HEK293 (cell line): ENCODE measurements around the gene GALNT9.

ENCODE experiments used
- CTCF ChIA-PET: fragments of 350-600 bp; formaldehyde crosslinking; extraction: SDS; loops from one replicate; lab custom pipeline; 2021; ENCODE audit warnings: antibody characterized with exemption; lab: Yijun Ruan, JAX
- POLR2A ChIA-PET: fragments of 300-600 bp; formaldehyde crosslinking; extraction: SDS; loops from one replicate; lab custom pipeline; 2020; ENCODE audit warnings: antibody characterized with exemption, inconsistent platforms; lab: Yijun Ruan, JAX
- H3K27ac ChIP-seq: fragments of 200-500 bp; sonication (Bioruptor generic); 2 replicates; pipeline ENCODE4 v1.5.1; 2014; ENCODE audit warnings: low read depth, low read length, control low read depth, inconsistent platforms; ENCODE audit errors: extremely low read depth
- H3K36me3 ChIP-seq, 2 experiments: fragments of 200-500 bp in 1 of 2; sonication (Bioruptor generic) in 1 of 2; 1 replicate in 1 of 2; 2 replicates in 1 of 2; pipeline ENCODE4 v1.5.1; 2014 to 2017; ENCODE audit warnings: inconsistent platforms in 2 of 2, low read length in 2 of 2; ENCODE audit not compliant: control insufficient read depth in 2 of 2, insufficient read depth in 1 of 2
- H3K4me1 ChIP-seq: fragments of 200-500 bp; sonication (Bioruptor generic); 2 replicates; pipeline ENCODE4 v1.5.1; 2014; ENCODE audit warnings: mild to moderate bottlenecking, low read length, inconsistent platforms; ENCODE audit not compliant: control insufficient read depth, insufficient read depth
- H3K4me3 ChIP-seq: 2 replicates; pipeline ENCODE4 v1.5.1; 2011; ENCODE audit warnings: low read depth, mild to moderate bottlenecking, control low read depth, low read length, moderate library complexity
- H3K9me3 ChIP-seq: fragments of 200-500 bp; sonication (Bioruptor generic); 2 replicates; pipeline ENCODE4 v1.5.1; 2014; ENCODE audit warnings: low read depth, low read length, inconsistent platforms; ENCODE audit not compliant: control insufficient read depth, insufficient read depth
- EGR2 ChIP-seq: fragments of 450-650 bp; formaldehyde crosslinking; IDR thresholded peaks from 2 replicates; pipeline ENCODE4 v1.5.1; 2016; ENCODE audit warnings: low read depth, missing biosample characterization, missing genetic modification characterization
- KLF1 ChIP-seq: fragments of 450-650 bp; formaldehyde crosslinking; IDR thresholded peaks from 2 replicates; pipeline ENCODE4 v1.5.1; 2016; ENCODE audit warnings: missing biosample characterization, missing genetic modification characterization
- KLF16 ChIP-seq: fragments of 450-650 bp; formaldehyde crosslinking; IDR thresholded peaks from 2 replicates; pipeline ENCODE4 v1.5.1; 2017; ENCODE audit warnings: missing biosample characterization, missing genetic modification characterization
- TCF7L2 ChIP-seq: IDR thresholded peaks from 2 replicates; pipeline ENCODE4 v1.6.1; 2011; ENCODE audit warnings: low read depth, mild to moderate bottlenecking, inconsistent platforms, low read length, moderate library complexity, borderline replicate concordance
- ZBTB1 ChIP-seq: fragments of 450-650 bp; formaldehyde crosslinking; IDR thresholded peaks from 2 replicates; pipeline ENCODE4 v1.5.1; 2016; ENCODE audit warnings: missing biosample characterization, missing genetic modification characterization
- ZFHX2 ChIP-seq: fragments of 450-650 bp; formaldehyde crosslinking; conservative IDR thresholded peaks from 2 replicates; pipeline ENCODE4 v1.5.1; 2016; ENCODE audit warnings: missing biosample characterization, missing genetic modification characterization
- ZFP69B ChIP-seq: fragments of 450-650 bp; formaldehyde crosslinking; IDR thresholded peaks from 2 replicates; pipeline ENCODE4 v1.5.1; 2016; ENCODE audit warnings: missing biosample characterization, missing genetic modification characterization
- ZNF16 ChIP-seq: fragments of 450-650 bp; formaldehyde crosslinking; IDR thresholded peaks from 2 replicates; pipeline ENCODE4 v1.5.1; 2016; ENCODE audit warnings: low read depth, missing biosample characterization, missing genetic modification characterization
- ZNF24 ChIP-seq: fragments of 450-650 bp; formaldehyde crosslinking; IDR thresholded peaks from 2 replicates; pipeline ENCODE4 v1.5.1; 2016; ENCODE audit warnings: missing biosample characterization, missing genetic modification characterization
- ZNF404 ChIP-seq: fragments of 450-650 bp; formaldehyde crosslinking; IDR thresholded peaks from 2 replicates; pipeline ENCODE4 v1.5.1; 2017; ENCODE audit warnings: missing biosample characterization, missing genetic modification characterization
- ZNF501 ChIP-seq: fragments of 450-650 bp; formaldehyde crosslinking; IDR thresholded peaks from 2 replicates; pipeline ENCODE4 v1.5.1; 2016; ENCODE audit warnings: missing biosample characterization, missing genetic modification characterization
- ZNF560 ChIP-seq: fragments of 450-650 bp; formaldehyde crosslinking; IDR thresholded peaks from 2 replicates; pipeline ENCODE4 v1.5.1; 2017; ENCODE audit warnings: missing biosample characterization, missing genetic modification characterization, borderline replicate concordance
- ZNF701 ChIP-seq: fragments of 450-650 bp; formaldehyde crosslinking; IDR thresholded peaks from 2 replicates; pipeline ENCODE4 v1.5.1; 2016; ENCODE audit warnings: missing biosample characterization, missing genetic modification characterization
- ZSCAN30 ChIP-seq: fragments of 450-650 bp; IDR thresholded peaks from 2 replicates; pipeline ENCODE4 v1.5.1; 2018; ENCODE audit warnings: missing biosample characterization, mild to moderate bottlenecking, missing genetic modification characterization, moderate library complexity
- TF ChIP-seq, protein P1 (sequence below): fragments of 450-650 bp; formaldehyde crosslinking; IDR thresholded peaks from 2 replicates; pipeline ENCODE4 v1.5.1; 2017; ENCODE audit warnings: missing biosample characterization, missing genetic modification characterization
- TF ChIP-seq, protein P2 (sequence below): fragments of 450-650 bp; formaldehyde crosslinking; IDR thresholded peaks from 2 replicates; pipeline ENCODE4 v1.5.1; 2016; ENCODE audit warnings: missing biosample characterization, missing genetic modification characterization
- TF ChIP-seq, protein P3 (sequence below): fragments of 450-650 bp; formaldehyde crosslinking; IDR thresholded peaks from 2 replicates; pipeline ENCODE4 v1.5.1; 2016; ENCODE audit warnings: missing biosample characterization, missing genetic modification characterization

GALNT9 gene

DNA sequence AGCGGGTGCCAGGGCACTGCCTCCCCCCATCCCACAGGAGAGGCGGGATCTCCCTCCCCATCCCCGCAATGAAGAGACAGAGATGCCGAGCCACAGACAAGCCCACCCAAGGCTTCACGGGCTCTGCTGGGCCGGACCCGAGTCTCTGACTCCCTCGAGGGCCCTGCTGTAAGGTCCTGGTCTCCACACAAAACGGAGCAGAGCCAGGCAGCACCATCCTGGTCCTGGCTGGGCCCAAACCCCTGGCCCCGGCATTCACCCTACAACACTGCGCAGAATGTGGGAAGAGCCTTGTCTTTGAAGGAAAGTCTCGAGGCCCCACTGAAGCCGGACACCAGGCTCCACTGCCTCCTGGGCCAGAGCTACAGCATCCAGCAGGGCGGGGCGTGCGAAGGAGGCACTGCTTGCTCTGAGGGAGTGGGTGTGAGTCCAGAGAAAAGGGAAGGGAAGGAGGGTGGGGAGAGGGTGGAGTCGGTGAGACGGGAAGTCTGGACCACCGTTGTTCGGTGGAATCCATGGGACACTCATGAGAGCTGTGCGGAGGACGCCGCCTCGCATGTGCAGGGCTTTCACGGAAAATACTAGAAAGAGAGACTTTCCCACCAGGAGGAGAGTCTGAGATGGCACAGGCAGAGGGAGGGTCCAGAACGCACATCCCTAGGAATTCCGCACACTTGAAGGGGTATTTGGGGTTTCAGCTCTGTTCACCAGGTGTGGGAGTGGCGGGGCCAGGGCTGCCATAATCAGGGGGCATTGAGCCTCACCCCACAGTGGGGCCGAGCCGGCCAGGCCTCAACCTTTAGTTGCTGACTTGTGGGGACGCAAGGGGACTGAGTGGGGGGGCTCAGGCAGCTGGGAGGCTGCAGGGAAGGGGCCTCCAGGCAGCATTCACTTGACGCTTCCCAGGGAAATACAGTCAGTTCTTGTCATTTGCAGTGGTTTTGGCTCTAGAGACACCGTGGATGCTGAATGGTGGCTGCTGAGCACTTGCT lies 36.8 kb downstream of the GALNT9 start:
- no peak overlapping the region for H3K4me3 ChIP-seq
- no peaks in the 10 kb centered on the region for H3K36me3 ChIP-seq
- TF ChIP-seq ZNF24 (no peak), ZBTB1 (tag by site-specific recombination) (no peak), KLF1 (tag by site-specific recombination) (peak; percentile 61), ZNF16 (no peak), ZSCAN30 (tag by site-specific recombination) (no peak)
- no peaks in the 10 kb centered on the region for H3K4me1 ChIP-seq
- H3K9me3 ChIP-seq: no peaks in the 10 kb centered on the region
- ChIA-PET CTCF (no interaction called here), POLR2A (no interaction called here)
- no peak overlapping the region for H3K27ac ChIP-seq

DNA sequence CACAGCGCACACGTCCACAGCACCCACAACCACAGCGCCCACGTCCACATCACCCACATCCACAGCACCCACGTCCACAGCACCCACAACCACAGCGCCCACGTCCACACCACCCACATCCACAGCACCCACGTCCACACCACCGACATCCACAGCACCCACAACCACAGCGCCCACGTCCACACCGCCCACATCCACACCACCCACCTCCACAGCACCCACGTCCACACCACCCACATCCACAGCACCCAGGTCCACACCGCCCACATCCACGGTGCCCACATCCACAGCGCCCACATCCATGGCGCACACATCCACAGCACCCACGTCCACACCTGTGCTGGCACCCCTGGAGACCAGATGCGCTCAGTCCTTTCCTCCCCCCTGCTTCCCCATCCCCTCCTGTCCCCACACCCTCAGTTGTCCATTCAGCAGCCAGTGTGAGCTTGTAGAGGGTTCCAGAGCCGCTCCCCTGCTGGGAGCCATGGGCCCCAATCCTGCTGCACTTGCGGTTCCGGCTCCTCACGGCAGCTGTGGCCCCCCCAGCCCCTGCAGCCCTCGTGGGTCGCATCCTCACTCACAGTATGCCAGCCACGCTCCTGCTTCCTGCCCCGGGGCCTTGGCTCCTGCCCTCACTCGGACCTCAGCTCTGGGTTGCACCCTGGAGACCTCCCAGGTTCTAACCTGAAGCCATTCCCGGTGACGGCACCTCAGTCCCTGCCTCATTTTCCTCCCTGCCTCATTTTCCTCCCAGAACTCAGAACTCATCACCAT lies 37.8 kb downstream of the GALNT9 start:
- Histone ChIP-seq H3K36me3 (no peaks in the 10 kb centered on the region), H3K4me3 (no peak overlapping the region), H3K9me3 (no peaks in the 10 kb centered on the region), H3K27ac (no peak overlapping the region), H3K4me1 (no peaks in the 10 kb centered on the region)
- ChIA-PET CTCF (no interaction called here), POLR2A (no interaction called here)
- TF ChIP-seq ZNF501 (tag by site-specific recombination) (no peak), KLF16 (tag by site-specific recombination) (no peak), TCF7L2 (no peak), ZFHX2 (tag by site-specific recombination) (peak; percentile 50), EGR2 (tag by site-specific recombination) (peak; percentile 58)

DNA sequence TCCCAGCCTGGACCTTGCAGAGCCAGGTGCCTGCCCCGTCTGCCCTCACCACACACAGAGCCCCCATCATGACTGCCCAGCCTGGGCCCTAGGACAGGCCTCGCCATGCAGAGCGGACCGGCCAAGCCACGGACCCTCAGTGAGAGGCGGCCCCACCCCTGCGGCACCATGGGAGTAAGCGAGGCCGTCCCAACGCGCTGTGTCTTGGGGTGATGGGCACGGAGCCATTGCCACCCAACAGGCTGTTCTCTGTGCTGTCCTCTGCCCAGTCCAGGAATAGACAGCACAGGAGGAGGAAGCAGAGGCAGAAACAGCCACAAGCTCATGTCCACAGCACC lies 39.2 kb downstream of the GALNT9 start:
- H3K27ac ChIP-seq: no peak overlapping the region
- H3K9me3 ChIP-seq: no peaks in the 10 kb centered on the region
- H3K4me3 ChIP-seq: no peak overlapping the region
- ChIA-PET POLR2A (no interaction called here), CTCF (no interaction called here)
- TF ChIP-seq, protein P1, sequence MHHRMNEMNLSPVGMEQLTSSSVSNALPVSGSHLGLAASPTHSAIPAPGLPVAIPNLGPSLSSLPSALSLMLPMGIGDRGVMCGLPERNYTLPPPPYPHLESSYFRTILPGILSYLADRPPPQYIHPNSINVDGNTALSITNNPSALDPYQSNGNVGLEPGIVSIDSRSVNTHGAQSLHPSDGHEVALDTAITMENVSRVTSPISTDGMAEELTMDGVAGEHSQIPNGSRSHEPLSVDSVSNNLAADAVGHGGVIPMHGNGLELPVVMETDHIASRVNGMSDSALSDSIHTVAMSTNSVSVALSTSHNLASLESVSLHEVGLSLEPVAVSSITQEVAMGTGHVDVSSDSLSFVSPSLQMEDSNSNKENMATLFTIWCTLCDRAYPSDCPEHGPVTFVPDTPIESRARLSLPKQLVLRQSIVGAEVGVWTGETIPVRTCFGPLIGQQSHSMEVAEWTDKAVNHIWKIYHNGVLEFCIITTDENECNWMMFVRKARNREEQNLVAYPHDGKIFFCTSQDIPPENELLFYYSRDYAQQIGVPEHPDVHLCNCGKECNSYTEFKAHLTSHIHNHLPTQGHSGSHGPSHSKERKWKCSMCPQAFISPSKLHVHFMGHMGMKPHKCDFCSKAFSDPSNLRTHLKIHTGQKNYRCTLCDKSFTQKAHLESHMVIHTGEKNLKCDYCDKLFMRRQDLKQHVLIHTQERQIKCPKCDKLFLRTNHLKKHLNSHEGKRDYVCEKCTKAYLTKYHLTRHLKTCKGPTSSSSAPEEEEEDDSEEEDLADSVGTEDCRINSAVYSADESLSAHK: no peak
- TF ChIP-seq, protein P2, sequence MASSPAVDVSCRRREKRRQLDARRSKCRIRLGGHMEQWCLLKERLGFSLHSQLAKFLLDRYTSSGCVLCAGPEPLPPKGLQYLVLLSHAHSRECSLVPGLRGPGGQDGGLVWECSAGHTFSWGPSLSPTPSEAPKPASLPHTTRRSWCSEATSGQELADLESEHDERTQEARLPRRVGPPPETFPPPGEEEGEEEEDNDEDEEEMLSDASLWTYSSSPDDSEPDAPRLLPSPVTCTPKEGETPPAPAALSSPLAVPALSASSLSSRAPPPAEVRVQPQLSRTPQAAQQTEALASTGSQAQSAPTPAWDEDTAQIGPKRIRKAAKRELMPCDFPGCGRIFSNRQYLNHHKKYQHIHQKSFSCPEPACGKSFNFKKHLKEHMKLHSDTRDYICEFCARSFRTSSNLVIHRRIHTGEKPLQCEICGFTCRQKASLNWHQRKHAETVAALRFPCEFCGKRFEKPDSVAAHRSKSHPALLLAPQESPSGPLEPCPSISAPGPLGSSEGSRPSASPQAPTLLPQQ: no peak
- TF ChIP-seq ZFP69B (tag by site-specific recombination) (no peak), ZNF560 (no peak), ZNF404 (tag by site-specific recombination) (no peak), ZNF701 (tag by site-specific recombination) (no peak)
- TF ChIP-seq, protein P3, sequence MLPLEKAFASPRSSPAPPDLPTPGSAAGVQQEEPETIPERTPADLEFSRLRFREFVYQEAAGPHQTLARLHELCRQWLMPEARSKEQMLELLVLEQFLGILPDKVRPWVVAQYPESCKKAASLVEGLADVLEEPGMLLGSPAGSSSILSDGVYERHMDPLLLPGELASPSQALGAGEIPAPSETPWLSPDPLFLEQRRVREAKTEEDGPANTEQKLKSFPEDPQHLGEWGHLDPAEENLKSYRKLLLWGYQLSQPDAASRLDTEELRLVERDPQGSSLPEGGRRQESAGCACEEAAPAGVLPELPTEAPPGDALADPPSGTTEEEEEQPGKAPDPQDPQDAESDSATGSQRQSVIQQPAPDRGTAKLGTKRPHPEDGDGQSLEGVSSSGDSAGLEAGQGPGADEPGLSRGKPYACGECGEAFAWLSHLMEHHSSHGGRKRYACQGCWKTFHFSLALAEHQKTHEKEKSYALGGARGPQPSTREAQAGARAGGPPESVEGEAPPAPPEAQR (tag by site-specific recombination): no peak
- no peaks in the 10 kb centered on the region for H3K4me1 ChIP-seq
- H3K36me3 ChIP-seq: no peaks in the 10 kb centered on the region
